Adipocyte (in vitro differentiated cells): ENCODE results near the gene LSR.

Experiments
- DNase-seq: peaks from one replicate; pipeline ENCODE4 v3.0.0-alpha.2; 2015; ENCODE audit warnings: low read depth
- H3K27me3 ChIP-seq: replicated peaks from 2 replicates; pipeline ENCODE4 v1.7.0; 2013; ENCODE audit warnings: mild to moderate bottlenecking, low read length, moderate library complexity; ENCODE audit not compliant: control insufficient read depth, insufficient read depth
- H3K36me3 ChIP-seq: 2 replicates; pipeline ENCODE4 v1.7.0; 2013; ENCODE audit warnings: low read length, mild to moderate bottlenecking, moderate library complexity; ENCODE audit not compliant: control insufficient read depth, insufficient read depth, severe bottlenecking
- H3K4me1 ChIP-seq: 2 replicates; pipeline ENCODE4 v1.7.0; 2013; ENCODE audit warnings: mild to moderate bottlenecking, low read length, moderate library complexity; ENCODE audit not compliant: control insufficient read depth, insufficient read depth
- H3K4me3 ChIP-seq: 2 replicates; pipeline ENCODE4 v1.7.0; 2013; ENCODE audit warnings: mild to moderate bottlenecking, low read length, moderate library complexity
- H3K9ac ChIP-seq: 2 replicates; pipeline ENCODE4 v1.7.0; 2013; ENCODE audit warnings: mild to moderate bottlenecking, low read length, moderate library complexity
- H3K9me3 ChIP-seq: 2 replicates; pipeline ENCODE4 v1.7.0; 2013; ENCODE audit warnings: mild to moderate bottlenecking, low read length, moderate library complexity; ENCODE audit not compliant: control insufficient read depth

The LSR gene

DNA sequence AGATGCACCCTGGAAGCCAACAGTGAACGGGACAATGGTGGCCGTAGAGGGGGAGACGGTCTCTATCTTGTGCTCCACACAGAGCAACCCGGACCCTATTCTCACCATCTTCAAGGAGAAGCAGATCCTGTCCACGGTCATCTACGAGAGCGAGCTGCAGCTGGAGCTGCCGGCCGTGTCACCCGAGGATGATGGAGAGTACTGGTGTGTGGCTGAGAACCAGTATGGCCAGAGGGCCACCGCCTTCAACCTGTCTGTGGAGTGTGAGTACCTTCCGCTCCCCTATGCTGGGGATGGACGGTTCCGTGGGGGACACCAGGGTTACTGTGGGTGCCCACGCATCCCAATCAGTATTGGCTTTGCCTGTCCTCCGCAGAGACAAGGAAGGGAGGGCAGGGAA, 53.6 kb downstream of the LSR start:
- no peaks in the 10 kb centered on the region for H3K9me3 ChIP-seq
- H3K36me3 ChIP-seq: no peaks in the 10 kb centered on the region
- H3K4me1 ChIP-seq: no peaks in the 10 kb centered on the region
- H3K27me3 ChIP-seq: peaks cover 46% of the 10 kb centered on the region
- no peak overlapping the region for H3K4me3 ChIP-seq
- H3K9ac ChIP-seq: no peak overlapping the region
- no peak for DNase-seq

DNA sequence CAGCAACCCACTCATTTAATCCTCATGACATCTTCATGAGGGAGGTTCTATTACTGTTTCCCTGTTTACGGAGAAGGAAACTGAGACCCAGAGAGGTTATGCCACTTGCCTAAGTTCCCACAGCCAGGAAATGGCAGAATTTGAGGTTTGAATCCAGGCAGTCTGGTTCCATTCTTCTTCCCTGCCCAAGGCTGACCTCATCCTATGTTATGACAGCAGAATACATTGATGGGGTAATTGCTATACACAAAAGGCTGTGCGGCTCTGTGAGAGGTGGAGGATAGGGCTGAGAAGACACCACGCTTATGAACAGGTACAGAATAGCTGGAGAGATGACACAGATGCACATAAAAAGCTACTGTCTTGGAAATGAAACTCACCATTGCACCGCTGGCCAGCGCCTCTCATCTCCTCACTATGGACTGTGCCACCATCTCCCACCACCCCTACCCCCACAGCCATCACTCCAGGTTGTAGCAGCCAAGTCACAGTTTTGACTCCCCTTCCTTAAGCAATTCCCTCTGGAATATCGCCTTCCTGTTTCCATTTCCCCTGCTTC, 54.6 kb downstream of the LSR start:
- no peaks in the 10 kb centered on the region for H3K36me3 ChIP-seq
- H3K9me3 ChIP-seq: no peaks in the 10 kb centered on the region
- H3K4me1 ChIP-seq: no peaks in the 10 kb centered on the region
- no peak overlapping the region for H3K4me3 ChIP-seq
- DNase-seq: no peak
- H3K27me3 ChIP-seq: peaks cover 40% of the 10 kb centered on the region
- H3K9ac ChIP-seq: no peak overlapping the region

DNA sequence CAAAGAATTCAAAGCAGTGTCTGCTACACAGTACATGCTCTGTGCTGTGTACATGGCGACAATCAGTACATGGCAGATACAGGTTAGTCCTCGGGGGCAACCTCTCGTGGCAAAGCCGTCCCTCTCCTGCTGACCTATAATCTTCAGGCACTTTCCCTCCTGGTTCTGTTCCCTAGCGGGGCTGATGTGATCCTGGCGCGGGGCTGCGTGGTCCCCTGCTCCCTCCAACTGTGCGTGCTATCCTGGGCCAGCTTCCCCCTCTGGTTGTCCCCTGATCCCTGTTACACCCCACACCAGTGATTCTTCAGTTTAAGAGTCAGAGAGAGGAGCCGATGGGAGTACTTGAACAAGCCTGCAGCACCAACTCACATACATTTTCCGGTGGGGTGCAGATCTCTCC, 55.2 kb downstream of the LSR start:
- no peaks in the 10 kb centered on the region for H3K9me3 ChIP-seq
- H3K27me3 ChIP-seq: peaks cover 35% of the 10 kb centered on the region
- no peak for DNase-seq
- no peak overlapping the region for H3K9ac ChIP-seq
- no peaks in the 10 kb centered on the region for H3K4me1 ChIP-seq
- H3K4me3 ChIP-seq: no peak overlapping the region
- H3K36me3 ChIP-seq: no peaks in the 10 kb centered on the region

DNA sequence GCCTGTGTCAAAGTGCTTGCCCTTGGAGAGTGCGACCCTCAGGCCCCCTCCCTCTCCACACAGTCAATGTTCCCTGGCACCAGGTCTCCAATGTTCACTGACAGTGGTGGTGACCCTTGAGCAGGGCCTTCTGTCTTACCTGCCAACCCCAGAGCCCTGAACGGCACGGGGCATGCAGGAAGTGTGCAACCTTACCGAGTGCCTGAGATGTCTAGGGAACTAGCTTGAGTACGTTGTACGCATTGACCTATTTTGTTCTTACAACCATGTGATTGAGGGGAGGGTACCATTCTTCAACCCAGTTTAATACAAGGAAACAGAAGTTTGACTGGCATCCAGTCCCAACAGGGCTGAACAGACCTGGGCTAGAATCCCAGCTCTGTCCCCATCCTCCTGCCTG, 56.4 kb downstream of the LSR start:
- Histone ChIP-seq H3K36me3 (no peaks in the 10 kb centered on the region), H3K4me3 (no peak overlapping the region), H3K27me3 (peaks cover 33% of the 10 kb centered on the region), H3K9ac (no peak overlapping the region), H3K9me3 (no peaks in the 10 kb centered on the region), H3K4me1 (no peaks in the 10 kb centered on the region)
- no peak for DNase-seq

DNA sequence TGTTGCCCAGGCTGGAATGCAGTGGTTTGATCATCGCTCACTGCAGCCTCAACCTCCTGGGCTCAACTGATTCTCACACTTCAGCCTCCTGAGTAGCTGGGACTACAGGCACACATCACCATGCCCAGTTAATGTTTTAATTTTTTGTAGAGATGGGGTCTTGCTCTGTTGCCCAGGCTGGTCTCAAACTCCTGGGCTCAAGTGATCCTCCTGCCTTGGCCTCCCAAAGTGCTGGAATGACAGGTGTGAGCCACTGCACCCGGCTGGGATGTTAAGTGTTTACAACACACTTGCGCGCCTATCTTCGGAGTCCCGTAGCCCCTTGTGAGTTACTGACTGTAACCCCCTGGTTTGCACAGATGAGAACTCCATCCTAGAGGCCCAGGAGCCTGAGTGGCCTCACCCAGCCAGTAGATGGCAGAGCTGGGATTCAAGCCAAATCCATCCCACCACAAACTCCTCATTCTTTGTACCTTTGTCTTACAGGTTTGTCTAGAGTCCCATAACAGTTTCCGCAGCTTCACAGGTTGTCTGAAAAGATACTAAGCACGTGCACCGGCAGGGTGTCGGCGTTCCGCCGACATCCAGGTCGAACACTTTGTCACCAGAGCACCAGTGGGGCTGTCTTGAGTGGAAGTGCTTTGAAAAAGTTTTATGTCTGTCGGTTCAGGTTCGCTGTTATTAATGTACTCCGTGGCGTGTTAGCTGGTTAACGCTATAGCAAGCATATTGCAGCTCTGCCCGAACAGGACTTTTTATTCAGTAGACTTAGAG, 57.9 kb downstream of the LSR start:
- H3K27me3 ChIP-seq: peaks cover 25% of the 10 kb centered on the region
- H3K4me3 ChIP-seq: no peak overlapping the region
- no peak overlapping the region for H3K9ac ChIP-seq
- no peaks in the 10 kb centered on the region for H3K9me3 ChIP-seq
- no peak for DNase-seq
- no peaks in the 10 kb centered on the region for H3K36me3 ChIP-seq
- no peaks in the 10 kb centered on the region for H3K4me1 ChIP-seq

DNA sequence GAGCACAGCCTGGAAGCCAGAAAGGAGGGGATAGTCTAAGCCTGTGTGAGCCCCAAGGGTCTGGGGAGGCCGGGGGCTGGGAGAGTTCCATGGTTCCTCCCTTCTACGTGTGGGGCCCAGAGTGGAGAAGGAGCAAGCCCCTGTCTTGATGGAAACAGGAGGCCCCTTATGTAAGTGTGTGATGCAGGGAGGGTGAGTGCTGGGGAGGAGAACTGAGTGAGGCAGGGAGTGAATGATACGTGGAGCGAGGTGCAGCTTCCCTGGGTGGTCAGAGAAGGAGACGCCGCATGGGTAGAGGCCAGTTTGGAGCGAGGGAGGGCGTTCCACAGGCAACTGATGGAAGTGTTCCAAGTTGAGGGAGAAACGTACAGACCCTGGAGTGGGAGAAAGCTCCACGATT, 59.1 kb downstream of the LSR start:
- Histone ChIP-seq H3K9me3 (no peaks in the 10 kb centered on the region), H3K4me1 (no peaks in the 10 kb centered on the region), H3K9ac (no peak overlapping the region), H3K36me3 (no peaks in the 10 kb centered on the region), H3K4me3 (no peak overlapping the region), H3K27me3 (peaks cover 15% of the 10 kb centered on the region)
- no peak for DNase-seq

DNA sequence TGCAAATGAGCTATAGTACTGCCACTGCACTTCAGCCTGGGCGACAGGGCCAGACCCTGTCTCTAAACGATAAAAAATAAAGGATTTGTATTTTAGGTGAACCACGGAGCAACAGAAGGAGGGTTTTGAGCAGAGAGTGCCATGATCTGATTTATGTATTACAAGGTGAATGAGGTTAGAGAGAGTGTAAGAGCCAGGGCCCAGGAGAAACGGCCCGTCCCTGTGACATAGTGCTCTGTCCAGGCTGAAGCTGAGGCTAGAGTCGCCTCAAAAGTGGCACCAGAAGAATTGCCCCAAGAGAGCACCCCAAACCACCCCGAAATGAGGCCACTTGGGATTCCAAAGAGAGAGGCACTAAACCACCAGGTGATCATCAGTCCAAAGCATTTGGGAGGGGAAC, 60.1 kb downstream of the LSR start:
- peaks cover 7% of the 10 kb centered on the region for H3K27me3 ChIP-seq
- no peaks in the 10 kb centered on the region for H3K4me1 ChIP-seq

DNA sequence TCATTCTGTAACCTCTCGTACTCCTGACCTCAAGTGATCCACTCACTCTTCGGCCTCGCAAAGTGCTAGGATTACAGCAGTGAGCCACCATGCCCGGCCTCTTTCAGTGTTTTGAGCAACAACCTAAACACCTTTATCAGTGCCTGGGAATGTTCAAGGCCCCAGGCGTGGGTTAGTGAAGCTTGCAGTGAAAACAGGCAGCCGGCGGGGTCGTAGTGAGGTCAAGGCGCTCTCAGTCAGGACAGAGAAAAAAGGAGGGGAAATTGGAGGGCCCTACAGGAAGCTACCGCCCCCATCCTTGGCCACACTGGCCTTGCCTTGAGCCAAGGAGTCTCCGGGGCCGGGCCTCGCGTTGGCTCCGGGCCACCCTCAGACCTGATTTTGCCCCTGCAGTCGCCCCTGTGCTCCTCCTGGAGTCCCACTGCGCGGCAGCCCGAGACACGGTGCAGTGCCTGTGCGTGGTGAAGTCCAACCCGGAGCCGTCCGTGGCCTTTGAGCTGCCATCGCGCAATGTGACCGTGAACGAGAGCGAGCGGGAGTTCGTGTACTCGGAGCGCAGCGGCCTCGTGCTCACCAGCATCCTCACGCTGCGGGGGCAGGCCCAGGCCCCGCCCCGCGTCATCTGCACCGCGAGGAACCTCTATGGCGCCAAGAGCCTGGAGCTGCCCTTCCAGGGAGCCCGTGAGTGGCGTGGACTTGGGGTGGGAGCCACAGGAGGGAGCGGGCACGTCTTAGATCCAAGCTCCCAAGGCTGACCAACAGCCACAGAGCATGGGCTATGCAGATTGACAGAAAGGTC, 60.9 kb downstream of the LSR start:
- Histone ChIP-seq H3K4me1 (no peaks in the 10 kb centered on the region), H3K9me3 (no peaks in the 10 kb centered on the region), H3K27me3 (peaks cover 7% of the 10 kb centered on the region), H3K36me3 (no peaks in the 10 kb centered on the region), H3K4me3 (no peak overlapping the region), H3K9ac (no peak overlapping the region)
- no peak for DNase-seq

More for the DNA sequence above, 60.1 kb downstream of the LSR start:
- Histone ChIP-seq H3K9me3 (no peaks in the 10 kb centered on the region), H3K36me3 (no peaks in the 10 kb centered on the region), H3K4me3 (no peak overlapping the region), H3K9ac (no peak overlapping the region)
- DNase-seq: no peak

DNA sequence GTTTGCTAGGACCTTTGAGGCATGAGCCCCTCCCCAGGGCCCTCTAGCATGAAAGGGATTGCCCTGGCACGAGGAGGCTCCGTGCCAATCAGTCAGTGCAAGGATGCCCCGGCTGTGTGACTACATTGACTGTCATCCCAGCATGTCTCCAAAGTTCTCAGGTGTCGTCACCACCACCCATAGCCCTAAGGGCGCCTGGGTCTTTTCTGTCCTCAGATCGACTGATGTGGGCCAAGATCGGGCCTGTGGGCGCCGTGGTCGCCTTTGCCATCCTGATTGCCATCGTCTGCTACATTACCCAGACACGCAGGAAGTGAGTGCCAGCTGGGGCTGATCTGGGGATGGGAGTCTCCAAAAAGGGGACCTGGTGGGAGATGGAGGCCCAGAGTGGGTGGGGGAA, 61.5 kb downstream of the LSR start:
- no peaks in the 10 kb centered on the region for H3K36me3 ChIP-seq
- H3K27me3 ChIP-seq: peaks cover 7% of the 10 kb centered on the region
- no peak for DNase-seq
- H3K4me1 ChIP-seq: no peaks in the 10 kb centered on the region
- H3K9me3 ChIP-seq: no peaks in the 10 kb centered on the region
- H3K4me3 ChIP-seq: no peak overlapping the region
- no peak overlapping the region for H3K9ac ChIP-seq

DNA sequence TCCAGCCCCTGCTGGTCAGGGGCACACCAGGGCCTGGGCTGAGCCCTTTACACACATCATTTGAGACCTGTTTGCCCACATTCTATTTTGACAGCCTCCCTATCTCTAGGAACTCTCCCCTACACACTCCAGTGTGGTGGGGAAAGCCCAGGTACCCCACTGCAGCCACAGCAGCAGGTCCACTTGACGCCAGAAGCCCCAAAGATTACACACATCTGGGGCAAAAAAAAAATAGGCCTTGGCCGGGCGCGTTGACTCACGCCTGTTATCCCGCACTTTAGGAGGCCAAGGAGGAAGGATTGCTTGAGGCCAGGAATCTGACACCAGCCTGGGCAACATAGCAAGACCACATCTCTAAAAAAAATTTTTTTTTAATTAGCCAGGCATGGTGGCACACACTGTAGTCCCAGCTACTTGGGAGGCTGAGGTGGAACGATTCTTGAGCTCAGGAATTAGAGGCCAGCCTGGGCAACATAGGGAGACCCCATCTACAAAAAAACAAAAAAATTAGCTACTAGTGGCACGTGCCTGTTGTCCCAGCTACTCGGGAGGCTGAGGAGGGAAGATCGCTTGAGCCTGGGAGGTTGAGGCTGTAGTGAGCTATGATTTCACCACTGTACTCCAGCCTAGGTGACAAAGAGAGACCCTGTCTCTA, 62.1 kb downstream of the LSR start:
- no peaks in the 10 kb centered on the region for H3K4me1 ChIP-seq
- H3K36me3 ChIP-seq: no peaks in the 10 kb centered on the region
- H3K4me3 ChIP-seq: no peak overlapping the region
- H3K9ac ChIP-seq: no peak overlapping the region
- no peak for DNase-seq
- peaks cover 7% of the 10 kb centered on the region for H3K27me3 ChIP-seq
- H3K9me3 ChIP-seq: no peaks in the 10 kb centered on the region
